Measurements from ENCODE around the gene HMGB1.

Gene HMGB1

DNA sequence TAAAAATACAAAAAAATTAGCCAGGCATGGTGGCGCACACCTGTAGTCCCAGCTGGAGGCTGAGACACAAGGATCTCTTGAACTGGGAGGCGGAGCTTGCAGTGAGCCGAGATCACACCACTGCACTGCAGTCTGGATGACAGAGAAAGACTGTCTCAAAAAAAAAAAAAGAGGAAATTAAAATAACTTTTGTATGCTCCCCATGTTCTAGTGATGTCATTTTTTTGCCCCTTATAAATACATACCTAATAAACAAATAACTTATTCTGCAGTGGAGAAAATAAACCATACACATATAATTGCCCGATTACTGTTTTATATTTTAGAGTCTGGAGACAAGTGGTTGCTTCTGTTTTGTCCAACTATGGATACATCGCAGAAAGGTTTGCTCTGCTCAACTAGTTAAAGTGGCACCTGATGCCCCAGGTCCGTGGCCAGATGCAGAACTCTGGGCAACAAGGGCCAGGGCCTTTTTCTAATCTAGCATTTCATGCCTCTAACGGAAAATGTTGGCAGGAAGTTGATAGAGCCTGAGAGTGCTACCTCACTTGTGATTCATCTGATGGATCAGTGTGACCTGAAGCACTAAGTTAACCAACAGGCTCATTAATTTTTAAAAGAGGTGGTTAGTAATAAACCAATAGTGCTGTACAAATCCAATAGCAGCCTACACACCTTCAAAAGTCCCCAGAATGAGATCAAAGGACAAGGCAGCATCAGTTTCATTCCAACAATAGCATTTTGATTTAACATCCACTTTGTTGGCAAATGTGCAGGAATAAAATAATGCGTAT is 24.6 kb downstream of the HMGB1 start:
- no peak for DNase-seq (ENCODE audit: low read depth, low spot score)
- no peak overlapping the region for H3K4me3 ChIP-seq (ENCODE audit: low read length)

DNA sequence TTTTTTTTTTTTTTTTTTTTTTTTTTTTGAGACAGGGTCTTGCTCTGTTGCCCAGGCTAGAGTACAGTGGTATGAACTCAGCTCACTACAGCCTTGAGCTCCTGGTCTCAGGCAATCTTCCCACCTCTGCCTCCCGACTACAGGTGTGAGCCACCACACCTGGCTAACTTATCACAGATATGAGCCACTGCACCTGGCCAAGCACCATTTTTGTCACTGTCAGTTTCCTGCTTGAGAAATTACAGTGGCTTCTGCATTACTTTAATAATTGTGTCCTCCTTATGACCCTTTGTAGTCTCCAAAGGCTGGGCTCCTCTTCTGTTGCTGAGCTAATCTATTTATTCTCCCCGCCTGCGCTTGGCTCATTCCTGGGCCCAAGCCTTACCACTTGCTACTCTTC is 27.4 kb downstream of the HMGB1 start:
- no peak overlapping the region for H3K4me3 ChIP-seq (ENCODE audit: low read length)
- no peak for DNase-seq (ENCODE audit: low read depth, low spot score)

DNA sequence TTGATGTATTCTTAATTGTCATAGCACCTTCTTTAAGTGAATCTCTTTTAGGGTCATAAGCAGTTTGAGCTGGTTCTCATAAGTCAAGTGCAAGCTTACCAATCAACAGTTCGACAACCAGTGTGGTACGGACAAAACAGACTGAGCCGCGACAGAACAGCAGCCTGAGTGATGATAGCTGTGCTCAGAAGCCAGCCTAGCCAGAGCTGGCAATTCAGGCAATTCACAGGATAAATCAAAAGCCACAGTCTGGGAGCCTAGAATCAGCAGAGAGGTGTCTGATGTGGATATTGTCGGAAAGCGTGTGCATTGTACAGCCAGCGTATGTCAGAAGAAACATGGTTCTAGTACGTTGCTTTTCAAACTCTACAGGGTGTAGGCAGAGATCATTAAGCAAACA is 28.6 kb downstream of the HMGB1 start:
- no peak for DNase-seq (ENCODE audit: low read depth, low spot score)
- no peak overlapping the region for H3K4me3 ChIP-seq (ENCODE audit: low read length)

DNA sequence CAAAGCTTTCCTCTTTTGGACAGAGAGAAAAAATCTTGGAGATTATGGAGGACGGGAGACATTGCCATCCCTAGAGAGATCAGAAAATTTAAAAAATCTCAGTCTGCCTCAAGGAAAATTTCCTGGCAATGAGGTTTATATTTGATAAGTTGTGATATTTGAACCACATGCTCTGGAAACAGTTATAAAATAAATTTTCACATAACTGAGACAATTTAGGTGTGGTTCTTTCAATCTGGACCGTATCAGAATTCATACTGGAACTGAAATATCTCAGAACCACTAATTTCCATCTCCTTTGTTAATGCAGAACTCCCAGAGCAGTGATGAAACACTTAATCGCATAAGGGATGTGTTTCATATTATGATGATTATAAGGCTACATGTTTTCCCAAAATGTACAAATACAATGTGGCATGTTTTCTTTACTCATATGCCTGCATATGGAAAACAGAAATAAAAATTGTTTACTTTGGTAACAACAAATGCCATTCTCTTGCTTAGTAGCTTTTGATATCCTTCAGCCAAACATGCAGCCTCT is 29.8 kb downstream of the HMGB1 start:
- H3K4me3 ChIP-seq (ENCODE audit: low read length) = no peak overlapping the region
- no peak for DNase-seq (ENCODE audit: low read depth, low spot score)

DNA sequence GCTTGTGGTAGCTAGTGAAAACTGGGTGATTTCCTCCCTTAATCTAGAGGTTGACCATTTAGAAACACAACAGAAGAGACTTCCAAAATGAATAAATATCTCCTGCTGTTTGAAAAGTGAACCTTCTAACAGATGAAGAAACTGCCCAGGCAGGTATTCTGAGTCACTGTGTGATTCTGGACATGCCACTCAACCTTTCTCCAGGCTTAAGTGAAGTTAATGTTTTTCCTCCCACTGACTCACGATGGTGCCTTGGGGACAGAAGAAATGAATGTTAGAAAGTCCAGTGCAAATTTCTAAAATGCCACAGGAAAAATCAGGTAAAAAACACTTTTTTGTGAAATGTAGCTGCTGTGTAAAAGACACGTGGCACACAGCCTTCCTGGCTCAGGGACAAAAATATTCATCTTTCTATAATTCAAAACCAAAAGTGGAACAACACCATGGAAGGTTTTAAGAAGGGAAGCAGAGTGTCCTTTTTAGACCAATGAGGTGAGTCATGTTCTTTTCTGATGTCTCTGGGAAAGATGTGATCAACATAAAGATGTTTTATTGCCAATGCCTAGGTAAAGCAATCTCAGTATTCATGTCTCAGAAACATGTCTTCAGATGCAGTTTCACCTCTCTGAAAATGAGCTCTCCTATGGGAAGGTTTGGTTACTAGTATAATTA is 34.3 kb downstream of the HMGB1 start:
- no peak for DNase-seq (ENCODE audit: low read depth, low spot score)
- no peak overlapping the region for H3K4me3 ChIP-seq (ENCODE audit: low read length)

DNA sequence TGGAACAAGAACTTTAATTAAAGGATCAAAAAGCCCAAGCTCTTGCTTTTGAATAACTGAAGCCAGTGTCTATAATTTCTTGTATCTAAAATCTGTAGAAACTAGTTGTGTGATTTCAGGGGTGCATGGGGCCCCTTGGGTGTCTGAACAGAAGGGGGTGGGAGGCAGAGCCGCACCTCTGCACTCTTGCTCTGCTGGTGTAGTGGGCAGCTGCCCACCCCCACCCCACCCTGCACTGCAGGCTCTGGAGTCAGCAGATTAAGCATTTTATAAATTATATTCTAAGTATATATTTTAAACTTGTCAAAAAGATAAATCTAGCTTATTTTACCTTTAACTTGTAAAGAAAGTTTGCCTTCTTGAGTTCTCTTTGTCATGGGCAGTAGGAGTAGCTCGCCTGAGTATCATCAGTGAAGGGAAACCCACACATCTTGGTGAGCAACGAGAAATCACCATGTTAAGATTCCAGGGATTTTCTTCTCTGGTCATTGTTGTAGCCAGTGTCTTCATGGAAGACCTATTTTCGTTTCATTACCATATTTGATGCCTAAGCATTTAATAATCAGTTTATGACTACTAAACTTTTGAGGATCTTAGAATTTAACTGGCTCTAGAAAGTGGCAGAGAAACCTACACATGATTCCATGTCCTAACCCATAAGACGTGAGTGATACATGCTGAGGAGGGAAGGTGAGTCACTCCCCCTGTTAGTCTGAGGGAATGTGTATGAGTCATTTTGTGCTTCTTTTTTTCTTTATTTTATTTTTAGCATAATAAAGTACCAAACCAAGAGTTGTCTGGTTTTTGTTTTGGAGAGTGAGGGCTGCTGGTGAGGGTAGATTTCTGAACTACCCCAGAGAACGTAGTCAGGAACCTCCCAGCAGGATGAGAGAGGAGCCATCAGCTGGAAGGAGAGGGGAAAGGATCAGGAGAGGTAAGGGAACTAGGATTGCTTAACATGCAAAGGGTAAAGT is 35.7 kb downstream of the HMGB1 start:
- no peak for DNase-seq (ENCODE audit: low read depth, low spot score)
- H3K4me3 ChIP-seq (ENCODE audit: low read length) = no peak overlapping the region

DNA sequence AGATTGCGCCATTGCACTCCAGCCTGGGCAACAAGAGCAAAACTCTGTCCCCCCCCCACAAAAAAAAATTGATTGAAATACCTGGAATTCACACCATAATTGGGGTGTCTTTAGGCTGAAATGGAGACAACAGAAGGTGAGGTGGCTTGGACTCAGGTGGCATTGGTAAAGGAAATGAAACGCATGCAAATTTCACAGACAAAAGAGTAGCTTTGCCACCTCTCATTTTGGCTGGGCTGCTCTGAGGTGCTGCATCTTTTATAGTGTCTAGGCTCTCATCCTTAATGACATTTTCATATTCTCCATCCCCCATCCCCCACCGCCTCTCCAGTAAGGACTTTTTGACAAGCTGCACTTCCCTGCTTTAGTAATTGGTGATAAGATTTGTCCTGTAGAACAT is 36.5 kb downstream of the HMGB1 start:
- H3K4me3 ChIP-seq (ENCODE audit: low read length) = no peak overlapping the region
- DNase-seq (ENCODE audit: low read depth, low spot score) = no peak

DNA sequence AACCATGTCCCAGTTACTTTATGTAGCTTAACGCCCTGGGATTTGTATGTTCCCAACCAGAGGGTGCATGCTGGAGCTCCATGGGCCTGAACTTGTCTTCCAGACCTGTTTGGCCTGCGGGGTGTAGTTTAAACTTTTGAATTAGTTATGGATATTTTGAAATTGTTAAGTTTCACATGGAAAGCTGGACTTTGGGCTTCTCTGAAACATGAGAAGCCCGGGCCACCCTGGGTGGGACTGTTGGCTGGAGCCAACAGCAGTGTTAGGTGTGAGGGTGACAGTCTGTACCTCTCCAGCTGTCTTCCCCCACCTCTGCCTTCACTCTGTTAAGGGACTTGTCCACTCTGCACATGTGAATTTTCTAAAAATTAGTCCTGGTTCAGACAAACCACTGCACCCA is 41.8 kb downstream of the HMGB1 start:
- DNase-seq (ENCODE audit: low read depth, low spot score) = no peak
- H3K4me3 ChIP-seq (ENCODE audit: low read length) = no peak overlapping the region

DNA sequence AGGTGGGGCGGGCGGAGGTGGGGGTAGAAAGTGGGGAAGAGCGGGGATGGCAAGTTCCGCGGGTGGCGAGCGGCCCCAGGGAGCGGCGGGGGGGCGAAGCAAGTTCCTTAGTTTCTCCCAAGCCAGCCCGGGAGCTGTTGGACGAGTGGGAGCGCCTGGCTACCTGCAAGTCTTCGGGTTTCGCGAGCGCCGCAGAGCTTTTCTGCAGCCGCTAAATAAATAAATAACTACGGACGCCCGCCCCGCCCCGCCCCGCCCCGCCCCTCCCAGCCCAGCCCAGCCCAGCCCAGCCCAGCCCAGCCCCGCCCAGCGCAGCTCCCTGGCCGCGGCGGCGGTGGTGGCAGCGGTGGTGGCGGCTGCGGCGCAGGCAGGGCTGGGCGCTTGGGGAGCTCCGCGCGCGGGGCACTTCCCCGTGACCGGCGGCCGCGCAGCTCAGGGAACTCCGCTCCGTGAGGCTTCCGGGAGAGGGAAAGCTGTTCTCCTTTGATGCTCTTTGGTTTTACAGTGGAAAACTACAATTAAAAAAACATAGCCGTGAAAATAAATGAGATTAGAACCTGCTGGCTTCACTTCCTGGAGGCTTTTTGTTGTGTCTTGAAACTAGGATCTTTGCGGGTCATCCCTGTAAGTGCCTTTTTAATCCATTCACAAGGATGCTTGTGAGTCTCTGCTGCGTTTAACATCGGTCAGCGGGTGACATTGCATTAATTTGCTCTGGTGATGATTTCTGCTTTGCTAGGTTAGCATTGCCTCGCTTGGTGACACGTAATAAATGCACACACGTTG is 43.5 kb downstream of the HMGB1 start, which contains the start of gene UBE2L5:
Gene UBE2L5 (plus strand): TSS at position 440 of the 786 bp plus-strand sequence. CDS start 5,498 bp downstream, outside the sequence.
- H3K4me3 ChIP-seq (ENCODE audit: low read length) = peak within 1 kb of the TSS; percentile 59
- DNase-seq (ENCODE audit: low read depth, low spot score) = peak; percentile 32

DNA sequence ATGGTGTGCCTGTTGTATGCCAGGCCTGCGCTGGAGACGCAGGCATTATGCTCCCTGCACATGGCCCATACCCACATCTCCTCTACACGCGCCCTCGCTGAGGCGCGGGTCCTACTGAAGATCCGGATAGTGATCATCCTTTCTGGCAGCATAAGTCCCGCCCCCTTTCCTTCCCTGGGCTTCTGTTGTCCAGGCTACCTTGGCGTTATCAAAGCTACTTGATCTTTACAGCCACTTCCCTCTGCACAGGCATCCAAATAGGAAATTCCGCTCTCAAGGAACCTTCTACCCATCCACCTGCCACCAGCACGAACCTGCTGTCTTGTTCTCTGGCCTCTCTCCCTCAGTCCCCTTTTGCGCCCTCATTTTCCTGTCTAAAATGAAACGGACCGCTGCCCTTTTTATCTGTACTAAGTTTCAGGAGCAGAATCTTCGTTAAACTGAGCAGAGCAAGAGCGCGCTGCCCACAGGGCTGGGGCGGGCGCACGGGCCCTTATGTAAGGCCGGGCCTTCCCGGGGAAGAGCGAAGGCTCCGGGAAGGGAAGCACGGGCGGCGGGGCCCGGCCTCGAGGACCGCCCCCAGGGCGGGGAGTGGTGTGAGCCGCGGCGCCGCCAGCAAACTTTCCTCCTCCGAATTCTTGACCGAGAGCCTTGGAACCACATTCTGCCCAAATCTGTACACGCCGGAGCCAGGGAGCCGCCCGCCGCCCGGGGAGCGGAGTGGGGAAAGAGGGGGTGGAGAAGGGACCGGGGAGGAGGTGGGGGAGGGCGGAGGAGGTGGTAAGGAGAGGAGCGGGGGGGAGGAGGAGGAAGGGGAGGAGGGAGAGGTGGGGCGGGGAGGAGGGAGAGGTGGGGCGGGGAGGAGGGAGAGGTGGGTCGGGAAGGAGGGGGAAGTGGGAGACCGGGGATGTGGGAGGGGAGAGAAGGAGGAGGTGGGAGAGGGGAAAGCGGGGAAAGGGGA is 44.4 kb downstream of the HMGB1 start:
- H3K4me3 ChIP-seq (ENCODE audit: low read length) = peak overlapping the region; percentile 58

DNA sequence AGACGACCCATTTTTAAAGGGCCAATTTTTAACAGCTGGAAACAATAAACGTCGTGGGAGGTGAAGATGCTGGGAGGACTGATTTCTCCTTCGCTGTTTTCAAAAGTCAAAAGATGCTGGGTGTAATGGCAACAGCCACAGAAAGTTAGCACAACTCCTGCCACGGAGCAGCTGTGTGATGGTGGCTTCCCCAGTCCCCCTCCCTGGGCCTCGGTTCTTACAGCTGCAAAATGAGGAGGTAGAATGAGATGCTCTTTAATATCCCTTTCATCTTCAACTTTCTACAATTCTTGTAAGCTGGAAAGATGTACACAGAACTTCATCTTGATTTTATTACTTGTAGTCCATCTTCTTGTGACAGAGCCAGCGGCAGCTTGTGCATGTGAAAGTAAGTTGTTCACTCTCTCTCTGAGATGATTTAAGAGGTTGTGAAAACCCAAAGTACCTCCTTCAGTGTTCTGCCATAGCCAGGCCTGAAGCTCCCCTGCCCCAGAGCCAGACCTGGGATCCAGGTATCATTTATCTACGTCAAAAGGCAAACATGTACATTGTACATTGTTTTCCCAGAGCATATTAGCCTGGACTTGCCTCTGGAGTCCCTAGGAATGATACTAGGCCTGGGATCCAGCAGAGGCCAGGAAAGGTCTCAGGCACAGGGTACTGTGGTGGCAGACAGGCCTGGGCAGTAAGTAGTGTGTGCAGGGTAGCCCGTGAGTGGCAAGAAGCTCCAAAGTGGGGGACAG is 46.8 kb downstream of the HMGB1 start:
- DNase-seq (ENCODE audit: low read depth, low spot score) = peak; percentile 35
- H3K4me3 ChIP-seq (ENCODE audit: low read length) = no peak overlapping the region

More for the DNA sequence above, 44.4 kb downstream of the HMGB1 start:
- DNase-seq (ENCODE audit: low read depth, low spot score) = peak; percentile 51

DNA sequence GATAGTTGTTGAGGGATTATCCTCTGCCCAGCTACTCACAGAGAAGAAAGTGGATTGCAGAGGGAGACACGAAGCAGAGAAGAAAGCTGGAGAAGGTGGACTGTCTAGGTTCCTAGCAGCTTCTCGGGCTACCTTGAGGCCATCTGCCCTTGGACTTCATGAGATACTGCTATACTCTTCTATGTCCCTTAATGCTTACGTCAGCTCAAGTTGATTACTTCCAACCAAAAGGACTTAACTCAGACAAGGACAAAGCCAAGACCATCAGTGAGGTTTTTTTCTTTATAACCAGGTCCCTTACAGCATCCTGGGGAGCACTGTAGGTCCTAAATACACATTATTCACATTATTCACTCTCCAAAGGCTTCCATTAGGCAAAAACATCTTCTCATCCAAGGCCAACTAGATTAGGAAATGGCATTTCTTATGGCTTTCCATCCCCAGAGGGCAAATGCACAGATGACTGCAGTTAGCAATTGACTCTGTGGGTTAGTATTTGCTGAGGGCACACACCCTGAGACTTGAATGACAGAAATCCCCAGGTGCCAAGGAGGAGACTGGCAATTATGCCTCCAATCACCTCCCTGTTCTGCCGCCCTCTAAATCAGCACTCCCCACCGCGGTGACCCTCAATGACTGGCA is 47.5 kb downstream of the HMGB1 start:
- H3K4me3 ChIP-seq (ENCODE audit: low read length) = no peak overlapping the region
- no peak for DNase-seq (ENCODE audit: low read depth, low spot score)

DNA sequence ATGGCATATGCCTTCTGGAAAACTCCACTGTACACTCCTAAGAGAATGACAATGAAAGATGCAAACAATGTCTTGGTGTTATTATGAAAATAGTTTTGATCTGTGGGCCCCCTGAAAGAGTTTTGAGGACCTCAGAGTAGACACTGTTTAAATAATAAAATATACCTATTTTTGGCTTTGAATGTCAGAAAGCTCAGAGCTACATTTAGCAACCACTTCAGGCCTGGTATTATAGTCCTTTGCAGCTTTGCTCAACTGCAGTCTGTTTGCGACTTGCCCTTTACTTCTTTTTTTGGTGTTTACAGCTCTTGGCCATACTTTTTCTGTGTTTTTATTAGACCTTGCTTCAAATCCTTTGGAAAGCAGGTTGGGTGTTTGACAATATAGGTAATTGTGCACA is 49.3 kb downstream of the HMGB1 start:
- DNase-seq (ENCODE audit: low read depth, low spot score) = no peak
- H3K4me3 ChIP-seq (ENCODE audit: low read length) = no peak overlapping the region

DNA sequence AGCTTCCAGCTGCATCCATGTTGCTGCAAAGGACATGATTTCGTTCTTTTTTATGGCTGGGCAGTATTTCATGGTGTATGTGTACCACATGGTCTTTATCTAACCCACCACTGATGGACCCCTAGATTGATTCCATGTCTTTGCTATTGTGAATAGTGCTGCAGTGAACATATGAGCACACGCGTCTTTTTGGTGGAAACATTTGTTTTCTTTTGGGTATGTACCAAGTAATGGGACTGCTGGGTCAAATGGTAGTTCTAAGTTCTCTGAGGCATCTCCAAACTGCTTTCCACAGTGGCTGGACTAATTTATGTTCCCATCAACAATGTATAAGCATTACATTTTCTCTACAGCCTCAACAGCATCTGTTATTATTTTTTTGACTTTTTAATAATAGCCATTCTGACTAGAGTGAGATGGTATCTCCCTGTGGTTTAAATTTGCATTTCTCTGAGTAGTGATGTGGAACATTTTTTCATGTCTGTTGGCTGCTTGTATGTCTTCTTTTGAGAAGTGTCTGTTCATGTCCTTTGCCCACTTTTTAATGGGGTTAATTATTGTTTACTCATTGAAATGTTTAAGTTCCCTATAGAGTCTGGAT is 50.2 kb downstream of the HMGB1 start:
- peak; percentile 39 for DNase-seq (ENCODE audit: low read depth, low spot score)
- no peak overlapping the region for H3K4me3 ChIP-seq (ENCODE audit: low read length)

DNA sequence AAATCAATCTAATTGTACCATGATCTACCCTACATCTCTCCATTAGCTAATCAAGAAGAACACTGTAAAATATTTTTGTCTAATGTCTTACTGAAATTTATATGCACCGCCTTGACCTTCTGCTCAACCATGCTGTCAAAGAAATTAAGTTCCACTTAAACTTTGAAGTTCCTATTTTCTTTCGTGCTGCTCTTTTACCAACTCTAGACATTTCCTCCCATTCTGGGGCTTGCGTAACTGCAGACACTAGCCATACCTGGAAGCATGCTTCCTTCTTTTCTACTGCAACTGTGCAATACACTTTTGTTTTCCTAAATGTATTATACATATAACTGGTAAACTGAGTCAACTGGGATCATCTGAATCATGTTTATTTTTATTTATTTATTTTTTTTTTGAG is 51.9 kb downstream of the HMGB1 start:
- no peak overlapping the region for H3K4me3 ChIP-seq (ENCODE audit: low read length)
- no peak for DNase-seq (ENCODE audit: low read depth, low spot score)

DNA sequence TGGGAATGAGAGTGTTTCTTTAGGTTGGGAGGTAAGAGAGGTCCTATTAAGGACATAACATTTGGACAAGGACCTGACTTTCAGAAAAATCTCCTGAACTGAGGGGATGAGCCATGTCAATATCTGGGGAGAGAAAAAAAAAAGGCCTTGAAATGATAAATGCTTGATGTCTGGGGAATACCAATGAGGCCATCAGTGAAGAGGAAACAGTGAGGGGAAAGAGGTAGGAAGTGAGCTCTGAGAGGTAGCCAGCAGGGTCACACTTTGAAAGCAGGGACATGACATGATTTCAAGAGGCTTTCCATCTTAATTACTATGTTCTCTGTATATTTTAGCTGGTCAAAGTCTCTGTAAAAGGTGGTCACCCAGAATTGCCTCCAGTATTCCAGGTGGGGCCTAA is 53.4 kb downstream of the HMGB1 start:
- no peak for DNase-seq (ENCODE audit: low read depth, low spot score)
- no peak overlapping the region for H3K4me3 ChIP-seq (ENCODE audit: low read length)
